K562 (cell line): Measurements from ENCODE around the gene EMILIN1. TPM values are rescaled to one million over a fixed set of nuclear protein-coding genes. Genes with fewer than 3 reads are reported as not detected.
A peak's percentile ranks its signal among the peaks of the same experiment; 100 is the strongest.

Experiments used
- CLOCK ChIP-seq: fragments of 250-450 bp; sonication (Bioruptor Pico); IDR thresholded peaks from 2 replicates; pipeline ENCODE4 v1.4.0; 2020; ENCODE audit warnings: mild to moderate bottlenecking, moderate library complexity, borderline replicate concordance
- CREM ChIP-seq: IDR thresholded peaks from 2 replicates; pipeline ENCODE4 v1.6.1; 2014; ENCODE audit warnings: antibody characterized with exemption, low read depth
- CTBP1 ChIP-seq: fragments of 450-650 bp; IDR thresholded peaks from 2 replicates; pipeline ENCODE4 v1.6.1; 2016; ENCODE audit warnings: borderline replicate concordance
- E2F4 ChIP-seq: sonication (generic); formaldehyde crosslinking; IDR thresholded peaks from 2 replicates; pipeline ENCODE4 v1.8.0; 2022; ENCODE audit warnings: mild to moderate bottlenecking, low read depth, missing genetic modification reagents
- HNRNPL ChIP-seq: fragments of 200-400 bp; formaldehyde crosslinking; IDR thresholded peaks from 2 replicates; pipeline ENCODE4 v1.6.1; 2017; ENCODE audit warnings: low read depth, mild to moderate bottlenecking, low read length
- HOXB6 ChIP-seq: fragments of 250-450 bp; sonication (Bioruptor Pico); IDR thresholded peaks from 2 replicates; pipeline ENCODE4 v1.5.1; 2022; ENCODE audit warnings: mild to moderate bottlenecking, borderline replicate concordance
- JUN ChIP-seq, 2 experiments: sonication (generic) in 1 of 2; formaldehyde crosslinking in 1 of 2; IDR thresholded peaks; 2 replicates each; pipeline versions ENCODE4 v1.6.1 to v1.8.0; 2012 to 2022; ENCODE audit warnings: borderline replicate concordance in 2 of 2, mild to moderate bottlenecking in 2 of 2, improper control_type of control experiment in 1 of 2, low read depth in 1 of 2, low read length in 1 of 2, missing genetic modification reagents in 1 of 2
- KAT7 ChIP-seq: sonication (generic); formaldehyde crosslinking; IDR thresholded peaks from 2 replicates; pipeline ENCODE4 v1.8.0; 2022; ENCODE audit warnings: missing genetic modification reagents, mild to moderate bottlenecking, borderline replicate concordance
- NFYB ChIP-seq: IDR thresholded peaks from 2 replicates; pipeline ENCODE4 v1.6.1; 2011; ENCODE audit warnings: mild to moderate bottlenecking, moderate library complexity; ENCODE audit not compliant: insufficient read length; ENCODE audit errors: extremely low read depth
- POLR2H ChIP-seq: IDR thresholded peaks from 2 replicates; pipeline ENCODE4 v1.6.1; 2016; ENCODE audit warnings: missing genetic modification characterization, low read depth, mild to moderate bottlenecking, control low read depth, missing compliant biosample characterization, moderate library complexity
- RB1 ChIP-seq: fragments of 450-650 bp; IDR thresholded peaks from 2 replicates; pipeline ENCODE4 v1.6.1; 2017; ENCODE audit warnings: low read depth, mild to moderate bottlenecking
- SAP30 ChIP-seq: fragments of 200-600 bp; sonication (generic); IDR thresholded peaks from 2 replicates; pipeline ENCODE4 v1.6.1; 2012; ENCODE audit warnings: borderline replicate concordance, low read depth, mild to moderate bottlenecking, moderate library complexity, low read length, control low read depth, inconsistent platforms; ENCODE audit not compliant: insufficient read depth, poor library complexity, severe bottlenecking
- SMAD4 ChIP-seq: fragments of 250-450 bp; sonication (Bioruptor Pico); conservative IDR thresholded peaks from 2 replicates; pipeline ENCODE4 v1.8.0; 2021; ENCODE audit warnings: inconsistent platforms, mild to moderate bottlenecking, moderate library complexity
- SMARCB1 ChIP-seq: IDR thresholded peaks from 2 replicates; pipeline ENCODE4 v1.6.1; 2011; ENCODE audit warnings: improper control_type of control experiment, low read depth; ENCODE audit not compliant: insufficient read length
- SMARCC2 ChIP-seq: fragments of 450-650 bp; IDR thresholded peaks from 2 replicates; pipeline ENCODE4 v1.6.1; 2017; ENCODE audit warnings: antibody characterized with exemption, moderate library complexity, mild to moderate bottlenecking, low read depth
- TARDBP ChIP-seq: fragments of 450-650 bp; IDR thresholded peaks from 2 replicates; pipeline ENCODE4 v1.6.1; 2016
- ZNF121 ChIP-seq: sonication (generic); formaldehyde crosslinking; conservative IDR thresholded peaks from 2 replicates; pipeline ENCODE4 v1.8.0; 2022; ENCODE audit warnings: missing genetic modification reagents
- ZNF134 ChIP-seq: fragments of 250-450 bp; sonication (Bioruptor Pico); conservative IDR thresholded peaks from 2 replicates; pipeline ENCODE4 v1.4.0; 2020
- ZNF232 ChIP-seq: sonication (generic); formaldehyde crosslinking; IDR thresholded peaks from 2 replicates; pipeline ENCODE4 v1.8.0; 2022; ENCODE audit warnings: mild to moderate bottlenecking, missing genetic modification reagents
- ZNF324 ChIP-seq: fragments of 250-450 bp; sonication (Bioruptor Pico); IDR thresholded peaks from 2 replicates; pipeline ENCODE4 v1.4.0; 2020; ENCODE audit warnings: mild to moderate bottlenecking
- ZNF398 ChIP-seq: fragments of 250-450 bp; sonication (Bioruptor Pico); IDR thresholded peaks from 2 replicates; pipeline ENCODE4 v1.8.0; 2021; ENCODE audit warnings: moderate library complexity, mild to moderate bottlenecking, inconsistent platforms
- ZNF431 ChIP-seq: sonication (generic); formaldehyde crosslinking; IDR thresholded peaks from 2 replicates; pipeline ENCODE4 v1.8.0; 2022; ENCODE audit warnings: mild to moderate bottlenecking, missing genetic modification reagents
- polyA plus RNA-seq, 8 experiments: library from polyadenylated mRNA; depleted of rRNA in 4 of 8; stranded (reverse) in 5 of 8; unstranded in 3 of 8; fragments of >200 nt; fragmentation: Nextera tagmentation in 2 of 8; fragmentation: Illumina TruSeq in 1 of 8; extraction: Ambion mirVana in 2 of 8; extraction: Trizol in 1 of 8; gene quantifications; 2 replicates each; pipeline versions ENCODE4 v1.2.1 to v1.2.3, GENCODE V29; 2011 to 2014; ENCODE audit warnings: inconsistent platforms in 1 of 8, missing spikeins in 1 of 8
- total RNA-seq, 7 experiments: library from RNA; depleted of rRNA in 6 of 7; stranded (reverse); fragments of >200 nt in 6 of 7; fragmentation: Illumina TruSeq in 2 of 7; extraction: Trizol in 2 of 7; gene quantifications; 2 replicates each; pipeline versions ENCODE4 v1.2.1 to v1.2.3, GENCODE V29; 2011 to 2021; ENCODE audit warnings: low replicate concordance in 1 of 7

The EMILIN1 gene
- total and polyA plus RNA-seq, 9 of the 15 experiments (the other 6 are each of a cell fraction or from before 2014, with no cell fraction given), result 0.04 to 2.7 (median 0.54) TPM; not detected in 2

- no peak for TF ChIP-seq NFYB
- TF ChIP-seq POLR2H, result no peak
- TF ChIP-seq ZNF232 (CRISPR knock-in tag), result no peak
- TF ChIP-seq RB1, result peak; percentile 84; the same call in 1 of the 2 replicates
- no peak for TF ChIP-seq ZNF398
- no peak for TF ChIP-seq ZNF324
- TF ChIP-seq SMARCC2, result no peak
- TF ChIP-seq JUN (IDR thresholded peaks at IDR 0.05; ENCODE audit: borderline replicate concordance, low read depth, low read length), result no peak
- 0 out of 2 replicates have a peak, but pooled peaks have one; percentile 37 for TF ChIP-seq JUN (CRISPR knock-in tag; IDR thresholded peaks at IDR 0.05; ENCODE audit: borderline replicate concordance)
- TF ChIP-seq SMARCB1, result no peak
- TF ChIP-seq KAT7 (CRISPR knock-in tag), result peak; percentile 90; the same call in 1 of the 2 replicates
- peak; percentile 21; the same call in 1 of the 2 replicates for TF ChIP-seq TARDBP
- TF ChIP-seq CLOCK (CRISPR knock-in tag), result no peak
- TF ChIP-seq ZNF121 (CRISPR knock-in tag), result 0 out of 2 replicates have a peak, but pooled peaks have one; percentile 22
- no peak for TF ChIP-seq E2F4 (CRISPR knock-in tag)
- TF ChIP-seq HNRNPL, result no peak
- TF ChIP-seq HOXB6 (CRISPR knock-in tag), result no peak
- TF ChIP-seq CTBP1, result peak; percentile 45; the same call in 1 of the 2 replicates
- TF ChIP-seq ZNF134 (CRISPR knock-in tag), result no peak
- TF ChIP-seq ZNF431 (CRISPR knock-in tag), result no peak
- peak; percentile 90 for TF ChIP-seq CREM
- peak; percentile 84 for TF ChIP-seq SAP30
- no peak for TF ChIP-seq SMAD4 (CRISPR knock-in tag)
Measured at GRCh38 chr2:27133905-27134780, 55.7 kb downstream of the EMILIN1 start, which contains the start of gene PREB (continued).
